Measurements from ENCODE around the gene HECW1.

Gene HECW1

GRCh38 chr7:43479042-43479441 lies 366.6 kb downstream of the HECW1 start:
- TF ChIP-seq CTCF (IDR thresholded peaks at IDR 0.05), result no peak
- H3K27ac Mint-ChIP-seq, result no peak overlapping the region
- H3K4me3 Mint-ChIP-seq, result no peak overlapping the region
- no peaks in the 10 kb centered on the region for H3K36me3 Mint-ChIP-seq (ENCODE audit: low read depth)
- peaks cover 16% of the 10 kb centered on the region for H3K9me3 Mint-ChIP-seq
- H3K4me1 Mint-ChIP-seq, result peaks cover 22% of the 10 kb centered on the region
- DNase-seq, result no peak
- no peaks in the 10 kb centered on the region for H3K27me3 Mint-ChIP-seq (ENCODE audit: low read depth, poor library complexity)

GRCh38 chr7:43479543-43479942 lies 367.1 kb downstream of the HECW1 start:
- no peak for DNase-seq
- peaks cover 16% of the 10 kb centered on the region for H3K9me3 Mint-ChIP-seq
- H3K4me1 Mint-ChIP-seq, result peaks cover 25% of the 10 kb centered on the region
- TF ChIP-seq CTCF (IDR thresholded peaks at IDR 0.05), result no peak
- H3K36me3 Mint-ChIP-seq (ENCODE audit: low read depth), result no peaks in the 10 kb centered on the region
- H3K27ac Mint-ChIP-seq, result peak overlapping the region; percentile 1
- H3K4me3 Mint-ChIP-seq, result no peak overlapping the region
- H3K27me3 Mint-ChIP-seq (ENCODE audit: low read depth, poor library complexity), result no peaks in the 10 kb centered on the region

GRCh38 chr7:43480581-43480980 lies 368.1 kb downstream of the HECW1 start:
- no peak for DNase-seq
- Mint-ChIP-seq H3K4me1 (peaks cover 25% of the 10 kb centered on the region), H3K36me3 (ENCODE audit: low read depth) (no peaks in the 10 kb centered on the region), H3K4me3 (no peak overlapping the region), H3K9me3 (peaks cover 16% of the 10 kb centered on the region), H3K27ac (no peak overlapping the region), H3K27me3 (ENCODE audit: low read depth, poor library complexity) (no peaks in the 10 kb centered on the region)
- no peak for TF ChIP-seq CTCF (IDR thresholded peaks at IDR 0.05)

GRCh38 chr7:43481902-43482678 lies 369.6 kb downstream of the HECW1 start:
- Mint-ChIP-seq H3K27ac (peak overlapping the region; percentile 78), H3K9me3 (peaks cover 16% of the 10 kb centered on the region), H3K36me3 (ENCODE audit: low read depth) (no peaks in the 10 kb centered on the region), H3K4me1 (peaks cover 25% of the 10 kb centered on the region), H3K27me3 (ENCODE audit: low read depth, poor library complexity) (no peaks in the 10 kb centered on the region), H3K4me3 (no peak overlapping the region)
- no peak for TF ChIP-seq CTCF (IDR thresholded peaks at IDR 0.05)
- DNase-seq, result no peak

GRCh38 chr7:43482679-43483252 lies 370.3 kb downstream of the HECW1 start:
- no peak for TF ChIP-seq CTCF (IDR thresholded peaks at IDR 0.05)
- Mint-ChIP-seq H3K4me3 (no peak overlapping the region), H3K27me3 (ENCODE audit: low read depth, poor library complexity) (no peaks in the 10 kb centered on the region), H3K9me3 (peaks cover 16% of the 10 kb centered on the region), H3K36me3 (ENCODE audit: low read depth) (no peaks in the 10 kb centered on the region), H3K27ac (no peak overlapping the region), H3K4me1 (peaks cover 28% of the 10 kb centered on the region)
- no peak for DNase-seq
